Left forelimb (tissue), 1 donor: ENCODE data around the gene CSRNP2.

Experiments
- DNase-seq: peaks from one replicate; pipeline ENCODE4 v3.0.0-alpha.2; 2018; ENCODE audit warnings: low spot score

Gene CSRNP2

DNA sequence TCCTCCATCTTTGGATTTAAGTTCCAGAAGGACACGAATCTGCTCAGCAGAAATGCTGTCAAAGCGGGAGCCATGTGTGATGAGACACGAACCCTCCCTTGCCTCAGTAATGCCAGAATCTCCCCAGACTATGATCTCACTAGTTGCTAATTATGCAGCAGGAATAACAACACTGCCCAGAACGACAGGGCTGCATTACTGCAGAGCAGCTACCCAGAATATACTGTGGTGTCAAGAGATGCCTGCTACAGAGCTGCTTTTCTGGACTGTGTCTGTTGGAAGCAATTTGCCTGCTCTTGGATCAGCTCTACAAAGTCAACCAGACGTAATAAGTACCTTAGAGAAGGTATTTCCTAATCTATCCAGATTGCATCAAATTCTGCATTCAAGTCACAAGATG, 5.5 kb downstream of the CSRNP2 start:
- DNase-seq = no peak

DNA sequence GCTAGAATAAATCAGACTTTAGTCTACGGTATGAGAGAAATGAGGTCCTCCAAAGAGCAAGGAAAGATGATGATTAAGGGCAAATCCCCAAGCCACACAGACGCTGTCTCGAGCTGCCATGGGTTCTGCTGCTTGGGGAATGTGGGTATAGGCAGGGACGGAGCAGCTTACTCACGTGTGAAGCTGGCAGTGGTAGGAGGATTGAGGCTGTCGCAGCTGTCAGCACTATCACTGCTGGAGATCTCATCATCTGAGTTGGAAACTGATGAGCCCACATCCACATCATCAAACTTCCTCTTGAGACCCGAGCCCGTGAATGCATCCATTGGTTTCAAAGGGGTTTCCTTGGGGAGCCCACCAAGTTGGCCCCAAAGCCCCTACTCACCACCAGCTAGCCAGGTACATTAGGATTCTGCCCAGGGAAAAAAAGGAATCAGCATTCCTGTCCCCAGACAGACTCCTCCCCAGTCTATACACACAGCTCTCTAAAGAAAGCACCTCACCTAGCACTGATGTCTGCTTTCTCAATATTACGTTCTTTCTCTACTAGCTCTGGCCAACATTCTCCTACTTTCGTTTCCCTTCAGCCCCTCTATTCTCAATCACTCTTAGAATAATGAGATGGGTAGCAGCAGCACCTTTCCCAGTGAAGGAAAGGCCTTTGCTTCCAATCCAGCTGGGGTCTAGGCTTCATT, 7.0 kb downstream of the CSRNP2 start:
- no peak for DNase-seq

DNA sequence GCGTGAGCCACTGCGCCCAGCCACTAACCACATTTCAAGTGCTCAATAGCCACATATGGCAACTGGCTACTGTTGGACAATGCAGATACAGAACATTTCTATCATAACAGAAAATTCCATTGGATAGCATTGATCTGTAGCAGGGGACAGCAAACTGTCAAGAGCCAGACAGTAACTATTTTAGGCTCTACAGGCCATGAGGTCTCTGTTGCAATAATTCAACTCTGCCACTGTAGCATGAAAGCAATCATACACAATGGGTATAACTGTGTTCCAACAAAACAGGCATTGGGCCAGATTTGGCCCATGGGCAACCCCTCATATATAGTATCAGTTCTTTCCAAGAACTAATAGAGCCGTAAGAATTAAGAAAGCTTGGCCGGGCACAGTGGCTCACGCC, 8.0 kb downstream of the CSRNP2 start:
- no peak for DNase-seq

DNA sequence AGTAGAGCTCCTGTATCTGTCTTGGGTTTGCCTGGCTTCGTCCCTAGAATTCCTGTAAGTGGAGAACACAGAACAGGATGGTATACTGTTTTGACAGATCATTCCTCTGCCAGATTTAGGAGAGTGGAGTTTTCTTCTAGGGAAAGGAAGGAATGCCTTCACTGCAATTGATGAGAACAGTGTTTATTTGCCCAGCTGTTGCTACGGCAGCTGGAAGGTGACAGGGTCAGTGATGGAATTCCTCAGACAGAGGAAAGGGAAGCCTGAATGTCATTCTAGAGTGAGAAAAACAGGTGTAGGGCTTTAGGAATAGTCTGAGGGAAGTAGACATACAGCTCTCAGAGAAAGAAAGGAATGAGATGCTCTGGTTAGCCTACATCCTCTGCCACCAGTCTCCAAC, 11.7 kb downstream of the CSRNP2 start:
- no peak for DNase-seq

DNA sequence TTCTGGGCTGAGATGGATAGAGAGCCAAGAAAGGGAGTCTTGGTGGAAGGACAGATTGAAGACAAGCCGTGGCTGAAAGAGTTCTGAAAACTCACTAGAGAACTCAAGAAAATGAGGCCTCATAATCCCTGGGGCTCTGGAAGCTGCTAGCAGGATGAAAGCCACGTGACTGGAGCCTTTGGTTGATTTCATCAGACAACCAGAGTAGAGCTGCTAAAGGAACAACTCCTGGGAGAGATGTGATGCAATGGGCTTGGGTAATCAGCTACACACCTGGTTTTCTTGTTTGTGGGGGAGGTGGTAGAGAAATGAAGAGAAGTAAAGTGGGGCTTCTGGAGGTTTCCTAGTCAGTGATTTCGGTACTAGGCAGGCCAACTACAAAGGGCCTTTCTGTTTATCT, 13.4 kb downstream of the CSRNP2 start:
- DNase-seq = no peak

DNA sequence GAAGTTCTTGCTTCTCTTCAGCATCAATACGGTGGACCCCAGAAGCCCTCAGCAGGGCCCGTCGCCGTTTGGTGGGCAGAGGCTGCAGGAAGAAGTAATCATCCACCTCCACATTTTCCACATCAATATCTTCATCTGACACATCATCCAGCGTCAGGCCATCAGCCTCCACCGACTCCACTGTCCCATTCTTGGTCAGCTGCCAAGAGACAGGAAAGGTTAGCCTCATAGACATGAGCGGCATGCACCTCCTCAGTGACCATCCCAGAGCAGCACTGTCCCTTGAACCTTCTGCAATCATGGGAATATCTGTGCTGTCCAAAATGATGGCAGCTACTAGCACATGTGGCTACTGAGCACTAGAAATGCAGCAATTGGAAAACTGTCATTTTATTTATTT, 15.6 kb downstream of the CSRNP2 start:
- DNase-seq = no peak

DNA sequence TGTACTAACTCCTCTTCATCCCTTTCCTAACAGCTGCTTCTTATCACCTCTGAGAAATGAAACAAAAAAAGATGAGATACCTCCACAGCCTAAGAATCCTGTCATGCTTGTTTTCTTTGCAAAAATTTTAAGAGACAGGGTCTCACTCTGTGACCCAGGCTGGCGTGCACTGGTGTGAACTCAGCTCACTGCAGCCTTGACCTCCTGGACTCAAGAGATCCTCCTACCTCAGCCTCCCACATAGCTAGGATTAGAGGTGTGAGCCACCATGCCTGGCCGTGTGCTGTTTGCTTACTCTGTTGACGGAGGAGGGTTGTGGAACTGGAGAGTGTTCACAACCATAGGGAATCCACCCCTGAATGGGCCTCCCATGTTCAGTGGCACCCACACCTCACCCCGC, 16.2 kb downstream of the CSRNP2 start:
- no peak for DNase-seq

DNA sequence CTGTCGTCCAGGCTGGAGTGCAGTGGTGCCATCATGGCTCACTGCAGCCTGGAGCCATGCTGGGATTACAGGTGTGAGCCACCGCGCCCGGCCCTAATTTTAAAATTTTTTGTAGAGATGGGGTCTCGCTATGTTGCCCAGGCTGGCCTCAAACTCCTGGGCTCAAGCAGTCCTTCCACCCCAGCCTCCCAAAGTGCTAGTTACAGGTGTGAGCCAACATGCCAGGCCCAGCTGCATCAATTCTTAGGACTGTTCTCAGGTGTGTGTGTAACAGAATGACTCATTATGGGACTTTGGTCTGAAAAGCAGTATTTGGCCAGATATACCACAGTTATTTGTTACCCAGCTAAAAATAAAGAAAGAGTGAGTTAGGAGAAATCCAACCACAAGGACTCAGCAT, 17.9 kb downstream of the CSRNP2 start:
- no peak for DNase-seq

DNA sequence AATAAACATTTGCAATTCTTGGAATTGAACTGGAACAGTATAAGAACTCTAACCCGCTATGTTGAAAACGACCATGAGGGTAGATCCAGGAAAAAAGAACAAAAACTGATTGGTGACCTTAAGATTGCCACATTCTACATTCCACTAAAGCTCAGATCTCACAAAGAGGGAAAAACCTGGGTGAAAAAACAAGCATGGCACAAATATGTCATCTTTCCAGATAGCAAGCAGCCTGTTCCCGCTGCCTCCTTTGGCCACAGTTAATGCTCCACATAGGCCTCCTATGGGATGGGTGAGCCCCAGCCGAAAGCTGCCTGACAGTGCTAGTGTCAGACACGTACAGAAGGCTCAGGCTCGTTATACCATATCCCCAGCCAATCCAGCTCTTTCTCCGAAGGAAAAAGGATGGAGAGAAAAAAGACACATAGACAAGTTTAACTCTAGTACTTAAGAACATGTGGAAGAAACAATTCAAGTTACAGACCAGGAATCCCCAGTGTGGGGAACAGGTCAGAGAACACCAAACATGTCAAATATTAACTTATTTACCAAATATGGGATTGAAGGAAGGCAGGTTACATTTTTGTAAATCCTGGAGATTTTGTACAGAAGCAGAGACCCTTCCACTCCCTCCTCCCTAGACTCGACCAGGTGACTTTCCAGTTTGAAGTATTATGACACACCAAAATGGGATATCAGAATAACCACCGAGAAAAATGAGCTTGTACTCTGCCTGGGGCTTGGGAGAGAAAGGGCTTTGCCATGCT, 20.6 kb downstream of the CSRNP2 start:
- DNase-seq = no peak

DNA sequence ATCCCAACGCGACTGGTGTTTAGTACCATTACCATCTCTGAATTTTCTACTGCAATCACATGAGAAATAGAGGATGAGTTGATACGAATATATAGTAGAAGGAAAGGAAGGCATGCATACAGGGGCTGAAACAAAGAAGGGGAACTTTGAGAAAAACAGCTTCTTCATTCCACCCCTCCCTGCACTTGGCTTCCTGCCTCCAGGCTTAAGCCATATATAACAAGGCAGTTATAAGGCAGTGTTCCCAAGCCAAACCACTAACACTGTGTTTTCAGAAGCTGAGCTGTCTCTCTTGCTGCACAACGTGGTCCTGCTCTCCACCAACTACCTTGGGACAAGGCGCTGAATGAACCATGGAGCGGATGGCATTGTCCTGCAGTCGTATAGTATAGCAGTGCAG, 24.3 kb downstream of the CSRNP2 start:
- no peak for DNase-seq

DNA sequence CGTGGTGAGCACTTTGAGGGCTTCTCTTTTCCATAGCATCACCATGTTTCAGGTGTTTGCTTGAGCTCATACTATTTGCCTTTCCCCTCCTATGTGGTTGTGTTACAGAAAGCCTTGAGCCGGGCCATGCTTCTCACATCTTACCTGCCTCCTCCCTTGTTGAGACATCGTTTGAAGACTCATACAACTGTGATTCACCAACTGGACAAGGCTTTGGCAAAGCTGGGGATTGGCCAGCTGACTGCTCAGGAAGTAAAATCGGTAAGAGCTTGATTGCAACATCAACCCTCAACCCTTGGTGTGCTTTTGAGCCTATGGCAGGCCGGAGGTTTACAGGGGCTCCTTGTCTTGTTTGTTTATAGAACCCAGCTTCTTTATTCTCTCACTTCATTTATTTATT, 27.2 kb downstream of the CSRNP2 start:
- DNase-seq = no peak

DNA sequence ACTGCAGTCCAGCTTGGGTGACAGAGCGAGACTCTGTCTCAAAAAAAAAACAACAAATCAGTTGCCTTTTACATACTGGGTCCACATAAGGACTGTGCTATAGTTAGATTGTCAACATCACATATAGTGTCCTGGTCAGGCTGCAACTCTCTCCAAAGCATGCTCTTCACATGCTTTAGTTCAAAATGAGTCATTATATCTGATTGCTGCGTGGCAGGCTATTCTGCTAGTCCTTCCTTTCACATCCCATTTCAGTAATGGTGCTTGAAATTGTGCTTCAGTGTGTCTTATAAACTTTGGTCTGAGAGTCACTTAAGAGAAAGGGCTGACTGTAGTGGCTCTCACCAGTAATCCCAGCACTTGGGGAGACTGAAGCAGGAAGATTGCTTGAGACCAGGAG, 28.3 kb downstream of the CSRNP2 start:
- no peak for DNase-seq

DNA sequence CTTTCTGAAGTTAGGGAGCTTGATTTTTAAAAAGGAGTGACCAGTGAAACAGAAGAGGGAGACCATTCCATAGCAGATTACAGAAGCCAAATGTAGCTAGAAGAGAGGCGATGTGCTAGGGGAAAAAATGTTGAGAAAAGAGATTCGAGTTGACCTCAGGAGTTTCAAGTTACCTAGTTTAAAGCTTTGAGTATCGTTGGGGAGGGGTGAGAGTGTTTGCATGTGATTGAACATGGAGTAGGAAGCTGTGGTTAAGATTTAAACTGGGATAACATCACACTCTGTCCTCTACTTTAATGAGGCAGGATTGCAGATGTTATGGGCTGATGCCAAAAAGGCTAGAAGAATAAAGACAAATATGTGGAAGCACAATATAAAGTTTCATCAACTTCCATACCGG, 31.6 kb downstream of the CSRNP2 start:
- DNase-seq = no peak

DNA sequence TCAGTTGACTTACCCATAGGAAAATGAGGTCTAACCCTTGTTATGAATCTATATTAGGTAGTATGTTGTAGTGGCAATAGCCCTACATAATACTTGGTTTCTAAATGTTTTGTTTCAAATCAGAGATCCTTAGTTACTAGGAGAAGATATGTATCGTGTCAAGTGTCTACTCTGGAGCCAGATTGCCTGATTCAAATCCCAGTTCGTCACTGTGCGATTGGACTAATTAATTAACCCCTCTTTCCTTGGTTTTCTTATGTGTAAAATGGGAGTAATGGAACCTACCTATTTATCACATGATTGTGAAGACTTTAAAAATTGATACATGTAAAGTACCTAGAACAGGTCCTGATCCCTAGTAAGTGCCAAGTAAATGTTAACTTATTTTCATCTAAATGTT, 33.9 kb downstream of the CSRNP2 start:
- DNase-seq = no peak

DNA sequence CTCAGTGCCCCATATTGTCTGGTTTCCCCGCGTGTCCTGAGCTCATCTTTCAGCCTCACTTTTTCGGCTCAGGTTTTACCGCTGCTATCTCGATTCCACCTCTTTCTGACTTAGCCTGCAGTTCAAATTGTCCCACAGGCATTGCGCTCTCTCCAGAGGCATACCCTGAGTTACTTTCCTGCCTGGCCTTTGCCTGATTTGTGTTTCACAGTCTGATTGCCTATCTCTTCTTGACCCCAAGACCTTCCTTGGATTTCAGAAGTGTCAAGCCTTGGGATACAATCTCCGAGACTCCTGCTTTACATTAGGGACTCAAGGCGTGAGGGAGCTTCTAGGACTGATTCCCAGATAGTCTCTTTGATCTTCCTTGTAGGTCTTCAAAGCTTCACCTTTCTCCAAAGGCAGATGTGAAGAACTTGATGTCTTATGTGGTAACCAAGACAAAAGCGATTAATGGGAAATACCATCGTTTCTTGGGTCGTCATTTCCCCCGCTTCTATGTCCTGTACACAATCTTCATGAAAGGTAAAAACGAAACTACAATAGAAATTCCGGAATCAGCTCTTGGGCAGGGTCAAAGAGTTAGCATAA, 34.6 kb downstream of the CSRNP2 start:
- DNase-seq = no peak

DNA sequence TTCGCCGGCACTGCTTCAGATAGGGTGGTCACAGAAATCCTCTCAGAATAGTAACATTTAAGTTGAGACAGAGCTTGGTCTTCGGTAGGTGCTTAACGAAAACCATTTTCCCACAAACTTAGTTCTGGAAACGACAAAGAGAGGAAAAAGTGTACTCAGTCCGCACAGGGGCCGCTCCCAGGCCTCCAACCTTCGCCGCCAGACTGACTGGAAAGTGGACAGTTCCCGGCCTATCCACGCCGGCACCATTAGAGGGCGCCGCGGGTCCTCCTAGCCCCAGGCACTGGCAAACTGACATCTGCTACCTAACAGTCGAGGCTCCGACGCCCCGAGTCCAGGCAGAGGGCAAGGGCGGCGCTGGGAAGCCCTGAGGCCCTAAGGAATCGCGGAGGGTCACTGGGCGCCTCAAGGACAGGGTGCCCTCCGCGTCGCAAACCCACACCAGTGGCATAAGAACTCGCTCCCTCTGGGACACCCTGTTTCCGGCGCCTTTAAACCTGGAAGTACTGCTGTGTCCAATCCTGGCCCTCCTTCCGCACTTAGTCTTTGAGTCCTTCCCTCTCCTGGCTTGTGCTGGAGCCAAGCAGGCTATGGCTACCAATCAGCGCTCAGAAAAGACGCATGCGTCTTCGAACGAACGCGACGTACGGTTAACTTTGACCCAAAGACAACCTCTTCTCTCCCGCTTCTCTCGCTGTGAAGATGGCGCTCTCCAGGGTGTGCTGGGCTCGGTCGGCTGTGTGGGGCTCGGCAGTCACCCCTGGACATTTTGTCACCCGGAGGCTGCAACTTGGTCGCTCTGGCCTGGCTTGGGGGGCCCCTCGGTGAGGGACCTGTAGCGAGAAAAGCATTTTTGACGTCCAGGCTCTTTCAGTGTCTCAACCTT, 35.5 kb downstream of the CSRNP2 start, which contains the start of gene LETMD1:
TSS of gene LETMD1 (plus strand) at position 673 of the 886 bp plus-strand sequence. CDS start at position 703, 30 bp downstream.
- DNase-seq = peak; percentile 96

DNA sequence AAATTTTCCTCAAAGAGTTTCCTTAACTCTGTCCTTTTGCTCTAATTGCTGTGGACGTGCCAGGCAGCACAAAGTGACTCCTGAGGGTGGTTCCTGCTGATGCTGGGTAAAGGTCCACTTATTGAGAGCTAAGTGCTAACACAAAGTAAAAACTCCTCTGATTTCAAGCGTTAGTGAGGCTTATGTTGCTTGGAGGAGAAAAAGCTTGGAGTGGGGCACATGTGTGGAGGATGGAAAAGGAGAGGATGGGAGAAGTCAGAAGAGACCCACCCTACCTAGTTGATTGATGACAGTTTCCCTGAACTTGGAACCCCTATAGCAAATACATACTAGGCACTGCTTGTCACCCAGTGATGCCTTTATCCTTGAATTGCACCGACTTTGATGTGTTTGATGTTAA, 47.1 kb downstream of the CSRNP2 start:
- no peak for DNase-seq

DNA sequence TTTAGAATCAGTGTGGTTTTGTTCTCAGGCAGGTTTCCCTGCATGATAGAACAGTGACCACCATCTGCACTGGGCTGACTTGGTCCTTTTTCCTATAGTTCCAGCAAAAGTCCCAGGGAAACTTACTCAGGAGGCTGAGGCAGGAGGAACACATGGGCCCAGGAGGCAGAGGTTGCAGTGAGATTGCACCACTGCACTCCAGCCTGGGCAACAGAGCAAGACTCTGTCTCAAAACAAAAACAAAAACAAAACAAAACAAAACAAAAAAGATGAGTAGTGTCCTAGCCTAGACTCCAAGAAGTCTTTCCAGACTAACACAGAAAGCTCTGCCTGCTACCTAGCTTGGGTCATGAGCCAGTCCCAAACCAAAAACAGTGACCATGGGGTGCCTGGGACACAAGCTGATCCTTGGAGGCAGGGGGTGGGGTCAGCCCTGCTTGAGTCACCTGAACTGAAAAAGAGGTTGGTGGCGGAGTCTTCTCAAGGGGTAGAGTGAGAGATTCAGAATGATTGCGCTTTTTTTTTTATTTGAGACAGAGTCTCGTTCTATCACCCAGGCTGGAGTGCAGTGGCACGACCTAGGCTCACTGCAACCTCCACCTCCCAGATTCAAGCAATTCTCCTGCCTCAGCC, 49.8 kb downstream of the CSRNP2 start:
- no peak for DNase-seq

DNA sequence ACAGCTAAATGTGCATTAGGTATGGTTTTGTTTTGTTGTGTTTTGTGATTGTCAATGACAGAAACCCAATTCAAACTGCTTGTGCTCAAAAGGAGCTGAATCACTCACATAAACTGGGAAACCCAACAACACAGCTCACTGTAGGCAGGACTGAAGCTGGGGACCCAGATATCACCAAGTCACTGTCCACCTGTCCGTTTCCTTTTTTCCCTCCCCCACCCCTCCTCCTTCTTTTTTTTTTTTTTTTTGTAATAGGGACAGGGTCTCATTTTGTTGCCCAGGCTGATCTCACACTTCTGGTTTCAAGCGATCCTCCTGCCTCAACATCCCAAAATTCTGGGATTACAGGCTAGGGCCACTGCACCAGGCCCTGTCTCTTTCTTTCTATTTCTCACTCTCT, 50.3 kb downstream of the CSRNP2 start:
- DNase-seq = no peak

DNA sequence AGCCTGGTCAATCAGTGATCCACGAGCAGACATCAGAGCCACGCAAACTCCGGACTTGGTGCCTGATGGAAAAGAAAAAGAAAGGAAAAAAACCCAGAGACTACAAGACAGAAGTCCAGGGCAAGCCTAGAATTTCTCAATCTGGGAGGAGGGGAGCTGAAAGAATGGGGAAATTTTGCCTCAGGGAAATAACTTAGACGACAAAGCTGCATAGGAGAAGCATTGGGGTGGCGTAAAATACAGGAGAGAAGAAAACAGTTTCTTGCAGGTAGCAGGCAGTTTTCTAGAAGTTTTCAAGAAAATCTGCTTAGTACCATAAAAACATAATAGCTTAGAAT, 54.6 kb downstream of the CSRNP2 start:
- DNase-seq = no peak

DNA sequence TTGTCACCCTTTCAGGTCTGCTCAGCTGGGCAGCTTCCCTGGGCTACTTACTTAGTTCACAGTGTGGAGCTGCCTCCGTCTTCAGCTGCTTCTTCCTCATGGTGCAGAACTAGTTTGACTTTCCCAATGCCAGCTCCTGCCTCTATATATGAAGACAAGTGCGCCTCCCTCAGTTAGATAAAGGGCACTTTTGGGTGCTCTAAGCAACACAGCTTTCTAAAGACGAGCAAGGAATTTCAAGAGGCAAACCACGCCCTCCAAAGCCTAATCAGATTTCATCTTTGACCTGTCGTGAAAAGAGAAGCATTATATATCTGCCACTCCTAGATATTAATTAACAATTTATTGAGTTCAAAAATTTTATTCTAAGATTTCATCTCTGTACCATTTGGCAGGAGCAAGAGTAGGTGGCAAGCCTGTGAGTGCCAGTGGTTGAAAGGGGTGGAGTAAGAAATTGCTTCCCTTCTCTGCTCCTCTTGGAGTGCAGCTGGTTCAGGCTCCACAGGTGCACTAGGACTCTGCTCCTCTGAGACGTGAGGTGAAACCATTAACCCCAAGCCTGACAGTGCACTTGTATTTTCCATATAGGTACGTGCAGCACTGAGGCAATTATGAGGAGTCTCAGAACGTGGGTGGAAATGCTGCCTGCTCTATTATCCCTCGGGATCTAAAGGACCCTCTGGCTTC, 55.1 kb downstream of the CSRNP2 start:
- no peak for DNase-seq
